NCI-H226 (cell line): Measurements from ENCODE around the gene TNIP3.

Experiments used
- DNase-seq: peaks from one replicate; pipeline ENCODE4 v3.0.0-alpha.2; 2015

Gene TNIP3

DNA sequence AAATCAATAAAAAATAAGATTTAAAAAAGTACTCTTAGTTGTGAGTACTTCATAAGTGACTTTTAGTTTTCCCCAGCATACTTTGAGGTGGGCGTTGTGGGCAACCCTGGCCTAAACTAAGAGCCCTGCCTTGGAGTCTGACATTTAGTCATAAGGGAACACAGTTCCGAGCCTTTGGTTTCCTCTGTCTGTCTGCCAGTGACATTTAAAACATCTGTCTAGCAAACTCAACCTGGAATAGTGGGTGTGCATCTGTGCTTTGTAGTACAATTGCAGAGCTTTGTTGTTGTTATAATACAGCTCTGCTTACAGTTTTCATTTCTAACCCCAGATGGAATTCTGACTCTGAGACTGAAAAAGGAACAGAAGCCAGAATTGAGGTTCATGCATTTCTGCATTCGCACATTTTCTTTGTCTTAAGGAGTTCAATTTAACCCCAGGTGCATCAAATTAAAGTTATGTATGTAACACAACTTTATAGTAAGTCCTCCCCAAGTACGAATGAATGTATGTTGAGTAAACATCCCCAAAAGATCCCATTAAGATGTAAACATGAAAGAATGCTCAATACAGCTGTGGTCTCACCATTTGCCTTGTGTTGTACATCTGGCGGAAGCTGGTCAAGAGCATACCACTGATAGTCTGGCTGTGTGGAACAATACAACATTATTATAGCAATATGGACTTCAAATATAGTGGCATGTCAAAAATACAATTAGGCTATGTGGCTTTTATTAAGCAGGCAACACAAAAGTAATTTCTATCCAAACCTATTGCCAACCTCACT, 25.9 kb downstream of the TNIP3 start:
- DNase-seq: no peak

- DNase-seq: no peak
Observed at GRCh38 chr4:121130326-121130660, 33.8 kb downstream of the TNIP3 start.

- no peak for DNase-seq
Observed at GRCh38 chr4:121129606-121130325, 34.4 kb downstream of the TNIP3 start.

DNA sequence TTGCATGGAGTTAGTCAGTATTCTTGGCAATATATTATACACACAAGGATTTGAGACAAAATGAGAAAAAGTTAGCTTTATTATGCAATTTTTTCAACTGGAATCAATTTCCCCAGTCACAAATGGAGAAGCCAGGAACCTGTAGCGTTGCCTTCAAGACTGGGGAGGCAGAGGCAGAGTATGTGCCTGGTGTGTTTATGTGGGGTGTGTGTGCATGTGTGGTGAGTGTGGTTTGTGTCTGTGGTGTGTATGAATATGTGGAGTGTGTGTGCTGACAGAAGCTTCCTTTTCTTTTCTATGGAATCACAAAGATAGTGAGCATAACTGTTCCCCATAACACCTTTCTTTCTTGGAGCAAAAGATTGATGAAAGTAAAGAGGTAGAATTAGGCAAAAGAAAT, 37.0 kb downstream of the TNIP3 start:
- no peak for DNase-seq

DNA sequence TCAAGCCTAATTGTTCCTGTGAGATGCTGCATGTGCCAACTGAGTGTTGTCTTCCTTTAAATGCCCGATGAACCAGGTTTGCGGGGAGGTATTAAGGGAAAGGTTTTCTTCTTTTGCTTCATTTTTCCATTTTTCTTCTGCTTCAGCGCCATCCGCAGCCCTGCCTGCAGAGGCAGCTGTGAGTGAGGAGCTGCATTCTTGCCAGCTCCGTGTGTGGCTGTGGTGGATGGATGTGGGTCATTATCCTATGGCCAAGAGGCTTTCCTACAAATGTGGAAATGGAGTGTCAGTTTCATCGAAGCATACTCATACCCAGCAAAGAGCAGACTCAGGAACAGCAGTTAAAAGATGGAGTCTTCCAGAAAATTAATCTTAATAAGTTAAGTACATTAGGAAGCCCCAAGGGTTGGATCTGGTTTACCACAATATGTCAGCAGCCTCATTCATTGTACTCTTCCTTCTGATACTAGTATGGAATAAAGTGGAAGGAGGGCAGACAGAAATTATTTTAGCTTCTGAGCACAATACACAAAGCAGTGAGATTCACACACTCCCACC, 37.6 kb downstream of the TNIP3 start:
- no peak for DNase-seq

DNA sequence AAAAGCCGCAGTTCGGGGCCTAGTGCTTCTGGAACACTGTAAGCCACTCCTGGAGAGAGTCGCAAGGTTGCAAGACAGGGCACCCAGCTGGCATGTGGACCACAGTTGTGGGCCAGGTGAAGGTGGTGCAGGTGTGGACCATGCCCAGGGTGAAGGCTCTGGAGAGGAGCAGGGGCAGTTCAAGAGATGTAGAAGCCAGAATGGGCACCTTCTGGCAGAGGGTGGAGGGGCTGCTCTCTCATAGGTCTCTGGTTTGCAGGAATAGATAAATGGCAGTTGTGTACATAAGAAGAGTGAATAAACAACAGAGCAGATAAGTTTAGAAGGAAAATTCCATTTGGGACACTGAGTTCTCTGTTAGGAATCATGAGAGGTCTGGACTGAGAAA, 38.6 kb downstream of the TNIP3 start:
- no peak for DNase-seq

DNA sequence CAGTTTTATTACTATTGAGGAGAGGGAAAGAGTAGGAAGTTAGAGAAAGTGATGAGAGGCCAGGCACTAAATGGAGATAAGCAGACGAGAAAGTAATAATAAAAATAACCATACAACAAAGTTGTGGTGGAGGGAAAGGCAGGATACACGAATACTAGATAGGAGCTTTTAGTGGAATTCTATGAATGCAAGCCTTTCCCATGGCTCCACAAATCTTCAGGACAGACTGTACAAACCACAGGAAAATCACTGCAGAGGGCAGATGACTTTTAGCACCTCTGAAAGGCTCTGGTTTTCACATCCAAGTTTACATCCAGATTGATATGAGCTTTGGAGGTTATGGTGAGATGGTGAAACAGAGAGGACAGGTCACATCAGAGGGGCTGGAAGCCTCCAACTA, 41.5 kb downstream of the TNIP3 start:
- DNase-seq: peak; percentile 3

GRCh38 chr4:121119715-121120114, 44.4 kb downstream of the TNIP3 start:
- no peak for DNase-seq

GRCh38 chr4:121118344-121118743, 45.8 kb downstream of the TNIP3 start:
- DNase-seq: no peak

DNA sequence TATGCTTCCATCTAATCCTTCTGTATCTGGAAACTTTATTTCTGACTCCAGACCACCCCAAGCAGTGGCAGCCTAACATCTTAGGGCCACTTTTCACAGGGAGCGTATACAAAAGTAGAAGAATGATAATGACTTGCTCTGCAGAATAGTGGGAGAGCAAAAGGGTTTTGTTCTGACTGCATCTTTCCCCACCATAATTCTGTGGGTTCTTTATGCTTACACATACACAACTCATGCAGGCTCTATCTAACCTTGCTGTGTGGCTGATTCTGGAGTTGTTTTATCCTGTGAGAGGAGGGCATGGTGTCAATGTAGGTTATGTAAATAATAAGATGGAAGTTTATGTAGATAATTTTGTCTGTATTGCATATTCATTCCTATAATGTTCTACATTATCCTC, 49.4 kb downstream of the TNIP3 start:
- no peak for DNase-seq

DNA sequence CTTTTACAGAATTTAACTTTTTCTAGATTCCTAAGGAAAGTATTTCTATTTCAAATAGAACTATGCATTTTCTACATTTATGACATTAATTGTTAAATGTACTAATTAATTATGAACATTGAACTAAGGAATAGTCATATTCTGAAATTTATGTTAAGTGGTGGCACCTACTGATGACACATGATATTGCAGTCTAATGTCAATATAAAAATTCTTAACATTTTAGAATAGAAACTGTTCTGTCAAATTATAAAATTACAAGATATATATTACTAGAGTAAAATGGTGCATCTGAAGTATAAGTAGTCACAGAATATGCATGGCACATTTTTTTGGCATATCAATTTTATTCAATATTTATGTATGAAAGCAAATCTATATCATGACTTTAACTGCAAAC, 51.6 kb downstream of the TNIP3 start:
- DNase-seq: no peak

GRCh38 chr4:121108557-121108956, 55.6 kb downstream of the TNIP3 start:
- DNase-seq: no peak

DNA sequence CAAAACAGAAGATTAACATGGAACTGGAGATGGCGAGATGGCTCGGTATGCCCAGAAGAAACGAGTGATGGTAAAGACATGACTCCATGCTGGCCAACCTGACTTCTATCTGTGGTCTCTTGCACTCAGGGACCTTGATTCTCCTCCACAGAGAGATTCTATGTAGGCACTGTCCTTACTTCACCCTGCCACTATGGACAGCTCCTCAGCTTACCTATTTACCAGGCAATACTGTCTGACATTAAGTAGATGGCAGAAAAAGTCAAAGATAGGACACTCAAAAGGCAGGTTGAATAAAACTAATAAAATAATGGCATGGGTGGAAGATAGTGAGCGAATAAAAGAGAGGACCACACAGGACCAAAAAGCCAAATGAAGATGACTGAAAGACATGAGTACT, 56.6 kb downstream of the TNIP3 start:
- DNase-seq: no peak

- no peak for DNase-seq
Observed at GRCh38 chr4:121100093-121100775, 63.9 kb downstream of the TNIP3 start.

GRCh38 chr4:121098266-121098665, 65.9 kb downstream of the TNIP3 start:
- DNase-seq: no peak

GRCh38 chr4:121096629-121097028, 67.5 kb downstream of the TNIP3 start:
- DNase-seq: no peak

DNA sequence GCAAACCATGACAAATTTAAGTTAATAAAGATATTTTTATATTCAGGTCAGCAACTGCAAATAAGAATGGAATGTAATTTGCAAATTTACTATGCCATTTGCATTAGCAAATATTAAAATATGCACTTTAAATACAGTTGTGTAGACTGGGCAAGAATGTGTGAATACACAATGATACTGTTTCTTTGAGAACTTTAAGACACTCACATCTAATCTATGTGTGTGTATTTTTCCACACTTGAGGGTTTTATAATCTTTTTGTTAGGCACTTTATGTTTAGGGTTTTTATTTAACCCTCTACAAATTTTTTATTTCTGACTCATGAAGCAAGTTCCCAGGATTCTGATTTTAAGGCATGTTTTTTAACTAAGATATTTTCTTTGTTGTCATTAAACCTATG, 67.9 kb downstream of the TNIP3 start:
- DNase-seq: no peak

DNA sequence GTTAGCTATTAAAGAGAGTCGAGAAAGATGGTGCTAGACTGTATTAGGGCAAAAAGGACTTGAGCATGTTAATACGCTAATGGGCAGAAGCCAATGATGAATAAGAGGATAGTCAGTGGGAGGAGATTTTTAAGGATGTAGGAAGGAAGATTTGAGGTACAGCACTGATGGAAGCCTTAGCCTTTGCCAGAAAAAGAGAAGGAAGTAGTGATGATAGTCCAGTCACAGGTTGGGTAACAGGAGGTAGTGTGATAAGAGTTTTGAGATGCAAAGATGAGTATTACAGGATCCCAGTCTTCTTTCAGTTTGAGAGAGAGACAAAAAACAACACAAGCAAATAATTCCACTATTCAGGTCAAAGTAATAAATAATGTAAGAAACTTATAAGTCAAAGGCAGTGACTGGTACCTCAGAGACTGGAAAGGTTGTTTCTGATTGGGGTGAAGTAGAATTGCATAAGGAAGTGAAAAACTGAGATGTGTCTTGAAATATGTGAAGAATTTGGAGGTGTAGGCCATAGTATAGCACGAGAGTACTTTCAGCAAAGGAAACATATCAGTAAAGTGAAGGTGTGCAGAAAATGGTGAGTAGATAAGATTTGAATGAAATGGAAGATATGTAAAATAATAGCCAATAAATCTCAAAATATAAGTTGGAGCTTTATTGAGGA, 69.7 kb downstream of the TNIP3 start:
- DNase-seq: peak; percentile 52

DNA sequence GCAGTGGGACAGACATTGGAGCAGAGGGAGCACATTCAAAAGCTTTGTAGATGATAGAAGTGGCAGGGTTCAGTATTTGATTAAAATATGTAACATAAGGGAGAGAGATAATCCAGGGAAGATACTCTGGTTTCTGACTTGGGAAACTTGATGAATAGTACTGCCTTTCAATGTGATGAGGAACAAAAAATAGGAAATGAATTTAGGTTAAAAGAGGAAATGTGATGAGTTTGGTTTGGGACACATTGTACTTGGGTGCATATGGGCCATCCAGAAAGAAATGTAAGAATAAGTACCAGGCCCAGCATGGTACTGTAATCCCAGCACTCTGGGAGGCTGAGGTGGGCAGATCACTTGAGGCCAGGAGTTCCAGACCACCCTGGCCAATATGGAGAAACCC, 70.9 kb downstream of the TNIP3 start:
- DNase-seq: no peak

- DNase-seq: no peak
Observed at GRCh38 chr4:121091941-121092340, 72.2 kb downstream of the TNIP3 start.

GRCh38 chr4:121088867-121089266, 75.3 kb downstream of the TNIP3 start:
- no peak for DNase-seq
